Vagina (tissue), 2 donors: ENCODE results near the gene SSR4. TPM values are rescaled to one million over a fixed set of nuclear protein-coding genes. Genes with fewer than 3 reads are reported as not detected.

Source experiments
- DNase-seq, 2 donors: peaks; one replicate each; pipeline ENCODE4 v3.0.0-alpha.2; 2017; ENCODE audit errors: extremely low spot score in 2 of 2
- H3K27ac ChIP-seq: fragments of 200-600 bp; sonication (generic); one replicate; pipeline ENCODE4 v1.5.1; 2019
- H3K27me3 ChIP-seq: fragments of 200-600 bp; sonication (generic); one replicate; pipeline ENCODE4 v1.5.1; 2019
- H3K36me3 ChIP-seq, 2 donors: fragments of 200-600 bp; sonication (generic); one replicate each; pipeline ENCODE4 v1.5.1; 2017 to 2019
- H3K4me1 ChIP-seq: fragments of 200-600 bp; sonication (generic); one replicate; pipeline ENCODE4 v1.5.1; 2019
- H3K4me3 ChIP-seq, 2 donors: fragments of 200-600 bp; sonication (generic); 1 replicate in 1 of 2; 2 replicates in 1 of 2; pipeline ENCODE4 v1.5.1; 2016 to 2019
- H3K9me3 ChIP-seq: fragments of 200-600 bp; sonication (generic); one replicate; pipeline ENCODE4 v1.5.1; 2019
- CTCF ChIP-seq, 3 experiments: fragments of 450-650 bp in 2 of 3; fragments of 200-600 bp in 1 of 3; sonication (generic) in 1 of 3; IDR thresholded peaks; one replicate each; pipeline ENCODE4 v1.5.1; 2017 to 2019; ENCODE audit warnings: antibody characterized with exemption in 3 of 3, mild to moderate bottlenecking in 2 of 3, moderate library complexity in 2 of 3
- POLR2A ChIP-seq, 2 donors: fragments of 450-650 bp; IDR thresholded peaks; one replicate each; pipeline ENCODE4 v1.6.1; 2017; ENCODE audit warnings: antibody characterized with exemption in 2 of 2, mild to moderate bottlenecking in 2 of 2, moderate library complexity in 2 of 2
- POLR2AphosphoS5 ChIP-seq, 2 donors: sonication (generic); formaldehyde crosslinking; IDR thresholded peaks; one replicate each; pipeline ENCODE4 v1.9.0; 2017; ENCODE audit warnings: antibody characterized with exemption in 2 of 2, mild to moderate bottlenecking in 2 of 2, low read depth in 1 of 2; ENCODE audit not compliant: insufficient read depth in 1 of 2
- intact Hi-C: fragments of 100-400 bp; cut with DNase I; formaldehyde crosslinking; loops from one replicate; pipeline ENCODE4 v1.15.1; 2023
- total RNA-seq: library from RNA; depleted of rRNA; stranded (reverse); fragments of >200 nt; gene quantifications from one replicate; pipeline ENCODE4 v1.2.3, GENCODE V29; 2016

SSR4 gene
- total RNA-seq, 1 donor from 2014 or later: 250 TPM

GRCh38 chrX:153770601-153771414 lies 23.7 kb upstream of the SSR4 start:
- TF ChIP-seq POLR2A (IDR thresholded peaks at IDR 0.05) (no peak), POLR2AphosphoS5 (IDR thresholded peaks at IDR 0.05; ENCODE audit: insufficient read depth in 1 of 2, low read depth in 1 of 2) (no peak), CTCF (IDR thresholded peaks at IDR 0.05) (no peak)
- no peaks in the 10 kb centered on the region for H3K36me3 ChIP-seq

GRCh38 chrX:153771415-153772315 lies 22.8 kb upstream of the SSR4 start:
- no peaks in the 10 kb centered on the region for H3K36me3 ChIP-seq
- TF ChIP-seq POLR2AphosphoS5 (IDR thresholded peaks at IDR 0.05; ENCODE audit: insufficient read depth in 1 of 2, low read depth in 1 of 2) (no peak), CTCF (IDR thresholded peaks at IDR 0.05) (no peak), POLR2A (IDR thresholded peaks at IDR 0.05) (no peak)
- intact Hi-C loops: no loop called here
- peaks cover 4% of the 10 kb centered on the region for H3K4me1 ChIP-seq
- no peak overlapping the region for H3K4me3 ChIP-seq
- H3K9me3 ChIP-seq: no peaks in the 10 kb centered on the region
- DNase-seq: no peak
- H3K27me3 ChIP-seq: no peaks in the 10 kb centered on the region
- H3K27ac ChIP-seq: no peak overlapping the region

More at GRCh38 chrX:153770601-153771414, 23.7 kb upstream of the SSR4 start:
- H3K4me3 ChIP-seq: no peak overlapping the region
- no peak for DNase-seq
- H3K27ac ChIP-seq: no peak overlapping the region
- H3K27me3 ChIP-seq: no peaks in the 10 kb centered on the region
- H3K4me1 ChIP-seq: peaks cover 12% of the 10 kb centered on the region
- intact Hi-C loops: no loop called here
- H3K9me3 ChIP-seq: no peaks in the 10 kb centered on the region

GRCh38 chrX:153772316-153773217 lies 21.9 kb upstream of the SSR4 start:
- H3K27ac ChIP-seq: no peak overlapping the region
- no peaks in the 10 kb centered on the region for H3K36me3 ChIP-seq
- no peaks in the 10 kb centered on the region for H3K4me1 ChIP-seq
- H3K9me3 ChIP-seq: no peaks in the 10 kb centered on the region
- no peak for TF ChIP-seq CTCF (IDR thresholded peaks at IDR 0.05)
- TF ChIP-seq POLR2A (IDR thresholded peaks at IDR 0.05): no peak
- no peak for TF ChIP-seq POLR2AphosphoS5 (IDR thresholded peaks at IDR 0.05; ENCODE audit: insufficient read depth in 1 of 2, low read depth in 1 of 2)
- no peak overlapping the region for H3K4me3 ChIP-seq
- intact Hi-C loops: no loop called here
- H3K27me3 ChIP-seq: no peaks in the 10 kb centered on the region
- DNase-seq: no peak

GRCh38 chrX:153773218-153773611 lies 21.3 kb upstream of the SSR4 start:
- H3K4me3 ChIP-seq: no peak overlapping the region
- H3K4me1 ChIP-seq: no peaks in the 10 kb centered on the region
- no peaks in the 10 kb centered on the region for H3K9me3 ChIP-seq
- no peak for TF ChIP-seq POLR2A (IDR thresholded peaks at IDR 0.05)
- no peak for TF ChIP-seq CTCF (IDR thresholded peaks at IDR 0.05)
- TF ChIP-seq POLR2AphosphoS5 (IDR thresholded peaks at IDR 0.05; ENCODE audit: insufficient read depth in 1 of 2, low read depth in 1 of 2): no peak
- no peak overlapping the region for H3K27ac ChIP-seq
- no peaks in the 10 kb centered on the region for H3K36me3 ChIP-seq
- intact Hi-C loops: no loop called here
- no peaks in the 10 kb centered on the region for H3K27me3 ChIP-seq
- DNase-seq: no peak
